ENCODE results near the gene TNIP2. TPM values are rescaled to one million over a fixed set of nuclear protein-coding genes. Genes with fewer than 3 reads are reported as not detected.
A peak's percentile ranks its signal among the peaks of the same experiment; 100 is the strongest.

The TNIP2 gene
- total and polyA plus RNA-seq, 2 of the 13 experiments (the other 11 are each of a cell fraction or from before 2014, with no cell fraction given), result 25.6 to 38.0 TPM

GRCh38 chr4:2761035-2761923 lies 5.1 kb upstream of the TNIP2 start (continued):
- TF ChIP-seq ZNF275 (CRISPR knock-in tag; IDR thresholded peaks at IDR 0.05; ENCODE audit: borderline replicate concordance) (no peak), ZNF784 (CRISPR knock-in tag; IDR thresholded peaks at IDR 0.05; ENCODE audit: borderline replicate concordance) (no peak), HMG20A (CRISPR knock-in tag; IDR thresholded peaks at IDR 0.05; ENCODE audit: borderline replicate concordance) (no peak), CEBPB (IDR thresholded peaks at IDR 0.05; ENCODE audit: borderline replicate concordance, low read depth, low read length) (no peak), MEIS1 (CRISPR knock-in tag; IDR thresholded peaks at IDR 0.05; ENCODE audit: borderline replicate concordance) (peak; percentile 51; the same call in 1 of the 2 replicates), FUBP1 (CRISPR knock-in tag; IDR thresholded peaks at IDR 0.05; ENCODE audit: borderline replicate concordance) (no peak), ZNF142 (CRISPR knock-in tag; IDR thresholded peaks at IDR 0.05) (no peak), SALL2 (CRISPR knock-in tag; IDR thresholded peaks at IDR 0.05) (no peak), ZMYM2 (CRISPR knock-in tag; IDR thresholded peaks at IDR 0.05) (peak; percentile 74), SMAD1 (CRISPR knock-in tag; IDR thresholded peaks at IDR 0.05; ENCODE audit: borderline replicate concordance, low read depth) (no peak), MATR3 (CRISPR knock-in tag; IDR thresholded peaks at IDR 0.05) (no peak), SAP130 (CRISPR knock-in tag; IDR thresholded peaks at IDR 0.05; ENCODE audit: low read depth) (peak; percentile 85), MTF2 (CRISPR knock-in tag; IDR thresholded peaks at IDR 0.05; ENCODE audit: borderline replicate concordance) (no peak), ZKSCAN8 (CRISPR knock-in tag; IDR thresholded peaks at IDR 0.05; ENCODE audit: borderline replicate concordance) (no peak)
